MM.1S (cell line): Measurements from ENCODE around the gene TLX3.

Source experiments
- DNase-seq: peaks from one replicate; pipeline ENCODE4 v3.0.0-alpha.2; 2015
- H2AFZ ChIP-seq: fragments of 300-600 bp; sonication (generic); 2 replicates; pipeline ENCODE4 v1.6.0; 2016; ENCODE audit warnings: antibody characterized with exemption, low read length
- H3F3A ChIP-seq: fragments of 300-600 bp; sonication (generic); 2 replicates; pipeline ENCODE4 v1.6.1; 2016; ENCODE audit warnings: mild to moderate bottlenecking, antibody characterized with exemption, low read length, moderate library complexity, mixed read lengths; ENCODE audit not compliant: insufficient read depth
- H3K27ac ChIP-seq: fragments of 300-600 bp; sonication (generic); 2 replicates; pipeline ENCODE4 v1.5.1; 2016; ENCODE audit warnings: mild to moderate bottlenecking, low read length
- H3K27me3 ChIP-seq: fragments of 300-600 bp; sonication (generic); replicated peaks from 2 replicates; pipeline ENCODE4 v1.6.0; 2016; ENCODE audit warnings: low read length; ENCODE audit not compliant: insufficient read depth
- H3K36me3 ChIP-seq: fragments of 300-600 bp; sonication (generic); replicated peaks from 2 replicates; pipeline ENCODE4 v1.6.1; 2016; ENCODE audit warnings: mild to moderate bottlenecking, low read length, mixed read lengths; ENCODE audit not compliant: insufficient read depth
- H3K4me1 ChIP-seq: fragments of 300-600 bp; sonication (generic); 2 replicates; pipeline ENCODE4 v1.6.1; 2016; ENCODE audit warnings: low read length, mixed read lengths
- H3K4me2 ChIP-seq: fragments of 300-600 bp; sonication (generic); 2 replicates; pipeline ENCODE4 v1.6.0; 2016; ENCODE audit warnings: low read depth, low read length
- H3K4me3 ChIP-seq: fragments of 300-600 bp; sonication (generic); 2 replicates; pipeline ENCODE4 v1.5.1; 2016; ENCODE audit warnings: low read length, mixed read lengths
- H3K79me2 ChIP-seq: fragments of 300-600 bp; sonication (generic); 2 replicates; pipeline ENCODE4 v1.6.1; 2016; ENCODE audit warnings: mixed run types, low read length, mixed read lengths
- H3K9ac ChIP-seq: fragments of 300-600 bp; sonication (generic); 2 replicates; pipeline ENCODE4 v1.6.1; 2016; ENCODE audit warnings: low read length, mixed read lengths
- H3K9me2 ChIP-seq: fragments of 300-600 bp; sonication (generic); replicated peaks from 2 replicates; pipeline ENCODE4 v1.6.1; 2016; ENCODE audit warnings: mild to moderate bottlenecking, low read length, mixed read lengths; ENCODE audit not compliant: insufficient read depth
- H3K9me3 ChIP-seq: fragments of 300-600 bp; sonication (generic); replicated peaks from 2 replicates; pipeline ENCODE4 v1.6.1; 2016; ENCODE audit warnings: mild to moderate bottlenecking, low read length, mixed read lengths; ENCODE audit not compliant: insufficient read depth
- H4K20me1 ChIP-seq: fragments of 300-600 bp; sonication (generic); 2 replicates; pipeline ENCODE4 v1.6.1; 2016; ENCODE audit warnings: mild to moderate bottlenecking, low read length, moderate library complexity, mixed read lengths; ENCODE audit not compliant: insufficient read depth
- EZH2 ChIP-seq: fragments of 300-600 bp; sonication (generic); optimal IDR thresholded peaks from 2 replicates; pipeline ENCODE3; 2017; ENCODE audit warnings: low read depth, mild to moderate bottlenecking, antibody characterized with exemption, low read length, mixed read lengths
- EZH2phosphoT487 ChIP-seq: fragments of 300-600 bp; sonication (generic); IDR thresholded peaks from 2 replicates; pipeline ENCODE4 v1.6.1; 2018; ENCODE audit warnings: antibody characterized with exemption, low read length
- TF ChIP-seq, protein P1 (sequence below): fragments of 300-600 bp; sonication (generic); IDR thresholded peaks from 2 replicates; pipeline ENCODE4 v1.5.1; 2016; ENCODE audit warnings: antibody characterized with exemption, low read length, mixed read lengths

Gene TLX3

DNA sequence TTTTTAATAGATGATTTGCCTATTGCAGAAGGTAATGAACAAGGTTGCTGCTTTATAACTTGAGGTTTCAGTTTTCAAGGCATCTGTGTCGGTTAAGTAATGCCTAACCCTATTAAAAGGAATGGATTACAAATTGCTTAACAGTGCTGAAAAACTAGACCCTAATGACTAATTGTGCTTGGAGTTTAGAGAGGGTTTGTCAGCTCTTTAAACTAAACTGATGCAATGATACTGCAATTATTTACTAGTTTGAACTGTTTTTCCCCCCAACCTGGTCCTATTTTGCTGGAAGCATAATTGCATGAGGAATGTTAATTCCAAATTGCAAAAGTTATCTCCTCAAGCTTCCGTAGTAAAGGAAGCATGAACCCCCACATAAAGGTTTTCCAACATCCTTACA lies 39.3 kb upstream of the TLX3 start:
- Histone ChIP-seq H4K20me1 (no peaks in the 10 kb centered on the region), H3K4me2 (no peak overlapping the region), H3K79me2 (no peaks in the 10 kb centered on the region), H3K4me1 (no peaks in the 10 kb centered on the region), H3K9me3 (no peaks in the 10 kb centered on the region), H3K9ac (no peak overlapping the region), H3K36me3 (no peaks in the 10 kb centered on the region), H3K27ac (no peak overlapping the region), H3K9me2 (no peaks in the 10 kb centered on the region), H2AFZ (no peak overlapping the region), H3K27me3 (no peaks in the 10 kb centered on the region), H3F3A (no peaks in the 10 kb centered on the region), H3K4me3 (no peak overlapping the region)
- no peak for TF ChIP-seq EZH2
- TF ChIP-seq, protein P1, sequence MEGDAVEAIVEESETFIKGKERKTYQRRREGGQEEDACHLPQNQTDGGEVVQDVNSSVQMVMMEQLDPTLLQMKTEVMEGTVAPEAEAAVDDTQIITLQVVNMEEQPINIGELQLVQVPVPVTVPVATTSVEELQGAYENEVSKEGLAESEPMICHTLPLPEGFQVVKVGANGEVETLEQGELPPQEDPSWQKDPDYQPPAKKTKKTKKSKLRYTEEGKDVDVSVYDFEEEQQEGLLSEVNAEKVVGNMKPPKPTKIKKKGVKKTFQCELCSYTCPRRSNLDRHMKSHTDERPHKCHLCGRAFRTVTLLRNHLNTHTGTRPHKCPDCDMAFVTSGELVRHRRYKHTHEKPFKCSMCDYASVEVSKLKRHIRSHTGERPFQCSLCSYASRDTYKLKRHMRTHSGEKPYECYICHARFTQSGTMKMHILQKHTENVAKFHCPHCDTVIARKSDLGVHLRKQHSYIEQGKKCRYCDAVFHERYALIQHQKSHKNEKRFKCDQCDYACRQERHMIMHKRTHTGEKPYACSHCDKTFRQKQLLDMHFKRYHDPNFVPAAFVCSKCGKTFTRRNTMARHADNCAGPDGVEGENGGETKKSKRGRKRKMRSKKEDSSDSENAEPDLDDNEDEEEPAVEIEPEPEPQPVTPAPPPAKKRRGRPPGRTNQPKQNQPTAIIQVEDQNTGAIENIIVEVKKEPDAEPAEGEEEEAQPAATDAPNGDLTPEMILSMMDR: no peak
- TF ChIP-seq EZH2phosphoT487: no peak
- DNase-seq: no peak

- Histone ChIP-seq H4K20me1 (no peaks in the 10 kb centered on the region), H3K36me3 (no peaks in the 10 kb centered on the region), H3K27me3 (no peaks in the 10 kb centered on the region), H3K79me2 (no peaks in the 10 kb centered on the region), H3K9me3 (no peaks in the 10 kb centered on the region), H3F3A (no peaks in the 10 kb centered on the region), H3K4me2 (no peak overlapping the region), H3K9ac (no peak overlapping the region), H3K4me3 (no peak overlapping the region), H3K27ac (no peak overlapping the region), H3K4me1 (no peaks in the 10 kb centered on the region), H2AFZ (no peak overlapping the region), H3K9me2 (no peaks in the 10 kb centered on the region)
- no peak for DNase-seq
- TF ChIP-seq, protein P1: no peak
- TF ChIP-seq EZH2phosphoT487 (no peak), EZH2 (no peak)
Measured at GRCh38 chr5:171270136-171270535, 38.9 kb upstream of the TLX3 start.

DNA sequence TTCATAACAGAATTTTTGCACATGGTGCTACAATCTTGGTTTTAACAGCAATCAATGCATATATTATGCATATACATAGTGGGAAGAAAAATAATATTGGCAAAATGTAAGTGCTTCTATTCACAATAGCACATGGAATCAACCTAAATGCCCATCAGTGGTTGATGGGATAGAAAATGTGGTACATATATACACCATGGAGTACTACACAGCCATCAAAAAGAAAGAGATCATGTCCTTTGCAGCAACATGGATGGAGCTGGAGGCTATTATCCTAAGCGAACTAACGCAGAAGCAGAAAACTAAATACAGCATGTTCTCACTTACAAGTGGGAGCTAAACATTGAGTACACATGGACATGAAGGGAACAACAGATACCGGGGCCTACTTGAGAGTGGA lies 37.2 kb upstream of the TLX3 start:
- no peak overlapping the region for H3K4me2 ChIP-seq
- no peak overlapping the region for H3K27ac ChIP-seq
- H2AFZ ChIP-seq: no peak overlapping the region
- no peaks in the 10 kb centered on the region for H3F3A ChIP-seq
- H3K79me2 ChIP-seq: no peaks in the 10 kb centered on the region
- no peaks in the 10 kb centered on the region for H3K9me3 ChIP-seq
- no peak overlapping the region for H3K4me3 ChIP-seq
- no peaks in the 10 kb centered on the region for H3K27me3 ChIP-seq
- DNase-seq: no peak
- TF ChIP-seq EZH2 (no peak), EZH2phosphoT487 (no peak)
- TF ChIP-seq, protein P1: no peak
- H3K36me3 ChIP-seq: no peaks in the 10 kb centered on the region
- no peaks in the 10 kb centered on the region for H3K9me2 ChIP-seq
- no peaks in the 10 kb centered on the region for H3K4me1 ChIP-seq
- H4K20me1 ChIP-seq: no peaks in the 10 kb centered on the region
- H3K9ac ChIP-seq: no peak overlapping the region
